Renal cortex interstitium (tissue), 15 donors: ENCODE data around the gene KIR2DL3. TPM values are rescaled to one million over a fixed set of nuclear protein-coding genes. Genes with fewer than 3 reads are reported as not detected.
"Not testable (repeated sequence)": the region's sequence is repeated elsewhere in the genome, so short reads cannot be mapped to it uniquely, and the experiment has no call there.

Experiments
- DNase-seq, 11 donors: peaks; one replicate each; pipeline ENCODE4 v3.0.0-alpha.2; 2013; ENCODE audit warnings: low read depth in 9 of 11, low spot score in 4 of 11; ENCODE audit errors: extremely low read depth in 1 of 11
- long read RNA-seq, 16 experiments: transcript quantifications; one replicate each; lab custom pipeline, GENCODE V29; 2026
- polyA plus RNA-seq, 3 donors: library from polyadenylated mRNA; unstranded; fragments of 120-200 nt; gene quantifications; one replicate each; pipeline ENCODE4 v1.2.1, GENCODE V29; 2013; ENCODE audit not compliant: insufficient read length in 3 of 3

The KIR2DL3 gene
- not detected for polyA plus RNA-seq
- long read RNA-seq, donor 1: 0 reads
- long read RNA-seq, donor 2: 0 reads
- long read RNA-seq, donor 3: 0 reads
- long read RNA-seq, donor 4: 0 reads
- long read RNA-seq, donor 5: 0 reads
- long read RNA-seq, donor 6: 0 reads
- long read RNA-seq, donor 7: 0 reads
- long read RNA-seq, donor 8: 0 reads
- long read RNA-seq, donor 9: 0 reads
- long read RNA-seq, donor 10: 0 reads
- long read RNA-seq, donor 11: 0 reads
- long read RNA-seq, donor 12: 0 reads
- long read RNA-seq, donor 13: 0 reads
- long read RNA-seq, donor 14: 0 reads
- long read RNA-seq, donor 15: 0 reads
- long read RNA-seq, donor 16: 0 reads

DNA sequence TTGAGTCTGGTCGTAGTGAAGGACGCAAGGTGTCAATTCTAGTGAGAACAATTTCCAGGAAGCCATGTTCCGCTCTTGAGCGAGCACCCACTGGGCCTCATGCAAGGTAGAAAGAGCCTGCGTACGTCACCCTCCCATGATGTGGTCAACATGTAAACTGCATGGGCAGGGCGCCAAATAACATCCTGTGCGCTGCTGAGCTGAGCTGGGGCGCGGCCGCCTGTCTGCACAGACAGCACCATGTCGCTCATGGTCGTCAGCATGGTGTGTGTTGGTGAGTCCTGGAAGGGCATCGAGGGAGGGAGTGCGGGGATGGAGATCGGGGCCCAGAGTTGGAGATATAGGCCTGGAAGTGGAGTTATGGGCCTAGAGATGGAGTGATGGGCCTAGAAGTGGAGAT is at the start of gene KIR2DL3:
Gene KIR2DL3 (plus strand): TSS at position 208 of the 400 bp plus-strand sequence. CDS start 33 bp downstream, at position 241.
- not testable (repeated sequence) for DNase-seq

DNA sequence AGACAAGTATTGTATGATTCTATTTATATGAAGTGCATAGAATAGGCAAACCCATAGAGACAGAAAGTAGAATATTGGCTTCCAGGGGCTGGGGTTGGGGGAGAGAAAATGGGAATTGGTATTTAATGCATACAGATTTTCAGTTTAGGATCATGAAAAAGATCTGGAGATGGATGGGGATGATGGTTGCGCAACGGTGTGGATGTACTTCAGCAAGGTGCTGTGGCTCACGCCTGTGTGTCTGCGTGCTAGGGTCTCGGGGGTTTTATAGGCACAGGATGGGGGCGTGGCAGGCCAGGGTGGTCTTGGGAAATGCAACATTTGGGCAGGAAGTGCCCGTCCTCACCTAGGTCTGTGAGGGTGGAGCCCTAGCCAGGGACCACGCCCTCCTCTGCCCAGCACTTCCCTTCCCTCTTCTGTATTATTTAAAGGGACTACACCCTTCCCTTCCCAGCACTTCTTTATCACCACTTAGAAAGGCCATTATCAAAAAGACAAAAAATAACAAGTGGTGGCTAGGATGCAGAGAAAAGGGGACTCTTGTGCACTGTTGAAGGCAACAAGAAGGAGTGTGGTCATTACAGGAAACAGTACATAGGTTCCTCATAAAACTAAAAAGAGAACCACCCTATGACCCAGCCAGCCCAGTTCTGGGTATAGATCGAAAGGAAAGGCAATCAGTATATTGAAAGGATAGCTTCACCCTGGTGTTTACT is 46.6 kb upstream of the KIR2DL3 start:
- DNase-seq: no peak

DNA sequence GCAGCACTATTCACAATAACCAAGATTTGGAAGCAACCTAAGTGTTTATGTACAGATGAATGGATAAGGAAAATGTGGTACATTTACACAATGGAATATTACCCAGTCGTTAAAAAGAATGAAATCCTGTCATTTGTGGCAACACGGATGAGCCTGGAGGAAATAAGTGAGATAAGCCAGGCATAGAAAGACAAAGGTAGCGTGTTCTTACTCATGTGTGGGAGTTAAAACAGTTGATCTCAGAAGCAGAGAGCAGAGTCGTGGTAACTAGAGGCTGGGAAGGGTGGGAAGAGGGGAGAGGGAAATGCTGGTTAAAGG is 46.1 kb upstream of the KIR2DL3 start:
- DNase-seq: no peak

DNA sequence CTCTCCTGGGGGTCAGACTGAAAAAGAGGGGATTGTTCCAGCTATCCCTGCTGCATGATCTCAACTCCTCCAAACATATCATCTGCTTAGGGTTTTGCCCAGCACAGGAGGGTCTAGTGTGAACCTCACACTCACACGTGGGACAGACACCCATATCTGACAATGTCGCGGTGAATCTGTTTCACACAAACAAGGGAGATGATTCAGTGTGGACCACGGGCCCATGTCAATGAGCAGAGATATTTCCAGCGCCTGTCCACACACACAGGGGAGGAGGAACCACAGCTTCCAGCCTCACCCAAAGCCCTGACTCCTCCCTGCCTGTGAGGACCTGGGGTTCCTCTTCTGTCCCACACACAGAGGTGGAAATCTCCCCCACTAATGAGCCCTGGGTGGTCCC is 43.7 kb upstream of the KIR2DL3 start:
- DNase-seq: no peak

DNA sequence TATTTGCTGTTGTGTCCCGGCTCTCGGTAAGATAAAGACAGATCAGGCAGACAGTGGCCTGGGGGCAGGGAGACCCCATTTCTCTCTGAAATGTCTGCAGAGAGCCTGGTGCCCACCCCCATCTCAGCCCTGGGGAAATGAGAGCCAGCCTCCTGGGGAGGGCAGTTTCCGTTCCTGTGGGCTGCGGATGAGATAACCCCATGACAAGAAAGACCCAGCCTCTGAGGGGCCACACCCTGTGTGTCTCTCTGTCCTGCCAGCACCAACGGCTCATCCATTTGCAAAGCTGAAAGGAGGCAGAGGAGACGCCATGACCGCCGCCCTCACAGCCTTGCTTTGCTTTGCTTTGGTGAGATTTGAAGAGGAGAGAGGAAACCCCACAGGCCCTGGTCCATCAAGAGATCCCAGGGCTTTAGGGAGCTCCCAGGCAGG is 42.2 kb upstream of the KIR2DL3 start:
- DNase-seq: no peak

DNA sequence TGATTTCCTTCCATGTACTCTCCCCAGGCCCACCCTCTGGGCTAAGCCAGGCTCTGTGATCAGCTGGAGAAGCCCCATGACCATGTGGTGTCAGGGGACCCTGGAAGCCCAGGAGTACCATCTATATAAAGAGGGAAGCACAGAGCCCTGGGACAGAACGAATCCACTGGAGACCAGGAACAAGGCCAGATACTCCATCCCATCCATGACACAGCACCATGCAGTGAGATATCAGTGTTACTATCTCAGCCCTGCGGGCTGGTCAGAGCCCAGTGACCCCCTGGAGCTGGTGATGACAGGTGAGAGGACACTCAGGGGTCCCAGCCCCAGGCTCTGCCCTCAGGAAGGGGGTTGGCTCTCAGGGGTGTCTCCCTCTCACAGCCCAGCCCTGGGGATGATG is 41.5 kb upstream of the KIR2DL3 start:
- DNase-seq: no peak

DNA sequence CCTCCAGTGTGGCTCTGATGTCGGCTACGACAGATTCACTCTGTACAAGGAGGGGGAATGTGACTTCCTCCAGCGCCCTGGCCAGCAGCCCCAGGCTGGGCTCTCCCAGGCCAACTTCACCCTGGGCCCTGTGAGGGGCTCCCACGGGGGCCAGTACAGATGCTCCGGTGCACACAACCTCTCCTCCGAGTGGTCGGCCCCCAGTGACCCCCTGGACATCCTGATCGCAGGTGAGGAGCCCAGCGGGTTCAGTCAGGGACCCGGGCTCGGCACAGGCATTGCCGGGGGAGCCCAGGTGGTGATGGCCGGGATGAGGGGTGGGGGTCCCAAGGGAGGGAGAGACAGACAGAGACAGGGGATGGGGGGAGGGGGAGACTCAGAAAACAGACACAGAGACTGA is 40.6 kb upstream of the KIR2DL3 start:
- DNase-seq: not testable (repeated sequence)

DNA sequence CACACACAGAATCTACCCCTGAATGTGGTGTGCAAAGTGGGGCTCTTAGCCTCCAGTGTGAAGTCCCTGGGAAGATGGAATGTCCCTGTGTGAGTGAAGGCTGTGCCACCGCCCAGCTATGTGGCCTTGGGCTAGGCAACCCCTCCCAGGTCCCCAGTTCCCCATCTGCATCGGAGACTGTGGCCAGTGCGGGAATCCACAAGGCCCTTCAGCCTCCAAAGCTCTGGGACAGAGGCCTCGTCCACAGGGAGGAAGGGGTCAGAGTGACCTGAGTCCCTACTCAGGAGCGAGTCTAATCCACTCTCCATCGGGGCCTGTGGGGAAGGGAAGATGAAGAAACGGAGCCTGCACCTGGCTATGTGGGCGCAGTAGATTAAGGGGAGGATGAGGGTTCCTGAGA is 33.4 kb upstream of the KIR2DL3 start:
- DNase-seq: no peak

DNA sequence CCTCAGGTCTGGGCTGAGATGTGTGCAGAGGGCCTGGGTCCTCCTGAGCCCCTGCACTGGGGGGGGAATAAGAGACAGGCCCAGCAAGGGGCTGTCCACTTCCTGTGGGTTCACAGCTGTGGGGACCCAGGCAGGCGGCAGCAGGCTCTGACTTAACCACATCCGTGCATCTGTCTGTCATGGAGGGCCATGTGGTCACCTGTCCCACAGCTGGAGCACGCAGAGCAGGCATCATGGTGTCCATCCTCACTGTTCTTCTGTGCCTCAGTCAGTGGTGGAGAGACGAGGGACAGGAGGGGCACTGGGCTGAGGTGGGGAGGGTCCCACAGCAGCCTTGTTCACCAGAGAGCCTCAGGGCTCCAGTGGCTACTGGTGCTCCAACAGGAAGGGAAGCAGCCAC is 30.4 kb upstream of the KIR2DL3 start:
- no peak for DNase-seq

DNA sequence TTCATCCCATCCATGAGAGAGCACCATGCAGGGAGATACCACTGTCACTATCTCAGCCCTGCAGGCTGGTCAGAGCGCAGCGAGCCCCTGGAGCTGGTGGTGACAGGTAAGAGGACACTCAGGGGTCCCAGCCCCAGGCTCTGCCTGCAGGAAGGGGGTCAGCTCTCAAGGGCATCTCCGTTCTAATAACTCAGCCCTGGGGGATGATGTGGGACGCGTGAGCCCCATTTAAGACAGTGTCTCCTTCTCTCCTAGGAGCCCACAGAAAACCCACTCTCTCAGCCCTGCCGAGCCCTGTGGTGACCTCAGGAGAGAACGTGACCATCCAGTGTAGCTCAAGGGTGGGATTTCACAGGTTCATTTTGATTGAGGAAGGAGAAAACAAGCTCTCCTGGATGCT is 29.5 kb upstream of the KIR2DL3 start:
- no peak for DNase-seq

DNA sequence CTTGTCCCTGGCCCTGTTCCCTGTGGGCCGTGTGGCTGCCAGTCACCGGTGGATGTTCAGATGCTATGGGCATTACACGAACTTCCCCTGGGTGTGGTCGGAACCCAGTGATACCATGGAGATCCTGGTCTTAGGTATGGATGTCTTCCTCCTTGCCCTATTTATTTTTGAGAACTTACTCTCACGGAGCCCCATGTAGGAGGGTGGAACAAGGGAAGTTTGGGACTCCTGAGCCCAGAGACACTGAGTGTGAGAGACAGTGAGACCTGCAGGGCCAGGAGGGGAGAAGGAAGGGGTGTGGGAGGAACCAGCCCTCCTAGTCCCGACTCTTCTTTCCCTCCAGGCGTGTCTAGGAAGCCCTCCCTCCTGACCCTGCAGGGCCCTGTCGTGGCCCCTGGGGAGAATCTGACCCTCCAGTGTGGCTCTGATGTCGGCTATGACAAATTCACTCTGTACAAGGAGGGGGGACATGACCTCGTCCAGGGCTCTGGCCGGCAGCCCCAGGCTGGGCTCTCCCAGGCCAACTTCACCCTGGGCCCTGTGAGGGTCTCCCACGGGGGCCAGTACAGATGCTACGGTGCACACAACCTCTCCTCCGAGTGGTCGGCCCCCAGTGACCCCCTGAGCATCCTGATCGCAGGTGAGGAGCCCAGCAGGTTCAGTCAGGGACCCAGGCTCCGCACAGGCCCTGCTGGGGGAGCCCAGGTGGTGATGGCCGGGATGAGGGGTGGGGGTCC is 28.9 kb upstream of the KIR2DL3 start:
- DNase-seq: no peak

DNA sequence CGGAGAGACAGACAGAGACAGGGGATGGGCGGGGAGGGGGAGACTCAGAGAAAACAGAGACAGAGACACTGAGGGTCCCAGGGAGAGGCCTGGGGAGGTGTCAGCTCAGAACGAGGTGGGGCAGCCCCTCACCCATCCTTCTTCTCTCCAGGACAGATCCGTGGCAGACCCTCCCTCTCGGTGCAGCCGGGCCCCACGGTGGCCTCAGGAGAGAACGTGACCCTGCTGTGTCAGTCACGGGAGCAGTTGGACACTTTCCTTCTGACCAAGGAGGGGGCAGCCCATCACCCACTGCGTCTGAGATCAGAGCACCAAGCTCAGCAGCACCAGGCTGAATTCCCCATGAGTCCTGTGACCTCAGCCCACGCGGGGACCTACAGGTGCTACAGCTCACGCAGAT is 28.4 kb upstream of the KIR2DL3 start:
- DNase-seq: not testable (repeated sequence)

DNA sequence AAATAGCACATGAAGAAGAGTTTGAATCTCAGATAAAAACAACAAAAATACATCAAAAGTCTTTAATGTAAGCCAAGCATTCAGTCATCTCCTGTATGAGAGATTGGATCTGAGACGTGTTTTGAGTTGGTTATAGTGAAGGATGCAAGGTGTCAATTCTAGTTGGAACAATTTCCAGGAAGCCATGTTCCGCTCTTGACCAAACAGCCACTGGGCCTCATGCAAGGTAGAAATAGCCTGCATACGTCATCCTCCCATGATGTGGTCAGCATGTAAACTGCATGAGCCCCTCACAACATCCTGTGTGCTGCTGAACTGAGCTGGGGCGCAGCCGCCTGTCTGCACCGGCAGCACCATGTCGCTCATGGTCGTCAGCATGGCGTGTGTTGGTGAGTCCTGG is 14.2 kb upstream of the KIR2DL3 start, which contains the start of gene KIR3DL3:
Gene KIR3DL3 (plus strand): TSS at position 301 of the 400 bp plus-strand sequence. CDS start 55 bp downstream, at position 356.
- no peak for DNase-seq

DNA sequence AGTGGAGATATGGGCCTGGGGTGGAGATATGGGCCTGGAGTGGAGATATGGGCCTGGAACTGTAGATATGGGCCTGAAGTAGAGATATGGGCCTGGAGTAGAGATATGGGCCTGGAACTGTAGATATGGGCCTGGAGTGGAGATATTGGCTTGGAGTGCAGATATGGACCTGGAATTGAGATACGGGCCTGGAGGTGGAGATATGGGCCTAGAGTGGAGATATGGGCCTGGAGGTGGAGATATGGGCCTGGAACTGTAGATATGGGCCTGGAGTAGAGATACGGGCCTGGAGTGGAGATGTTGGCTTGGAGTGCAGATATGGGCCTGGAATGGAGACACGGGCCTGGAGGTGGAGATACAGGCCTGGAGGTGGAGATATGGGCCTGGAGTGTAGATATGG is 13.7 kb upstream of the KIR2DL3 start:
- no peak for DNase-seq

DNA sequence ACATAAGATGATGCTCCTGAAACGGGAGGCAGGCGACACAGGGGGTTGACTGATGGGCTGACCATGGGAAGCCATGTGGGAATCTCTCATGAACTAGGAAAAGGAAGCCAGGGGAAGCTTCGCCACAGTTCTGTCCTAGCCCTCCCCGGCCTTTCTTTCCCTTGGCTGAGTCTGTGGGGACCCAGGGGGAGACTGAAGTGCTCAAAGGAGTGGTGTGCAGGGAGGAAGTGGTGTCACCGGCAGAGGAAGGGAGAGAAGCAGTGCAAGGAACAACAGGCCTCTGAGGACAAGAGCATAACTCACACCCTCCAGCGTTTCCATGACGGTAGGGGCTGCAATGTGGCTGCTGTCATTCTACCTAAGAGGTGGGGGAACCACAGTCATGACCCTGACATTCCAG is 13.0 kb upstream of the KIR2DL3 start:
- DNase-seq: no peak

DNA sequence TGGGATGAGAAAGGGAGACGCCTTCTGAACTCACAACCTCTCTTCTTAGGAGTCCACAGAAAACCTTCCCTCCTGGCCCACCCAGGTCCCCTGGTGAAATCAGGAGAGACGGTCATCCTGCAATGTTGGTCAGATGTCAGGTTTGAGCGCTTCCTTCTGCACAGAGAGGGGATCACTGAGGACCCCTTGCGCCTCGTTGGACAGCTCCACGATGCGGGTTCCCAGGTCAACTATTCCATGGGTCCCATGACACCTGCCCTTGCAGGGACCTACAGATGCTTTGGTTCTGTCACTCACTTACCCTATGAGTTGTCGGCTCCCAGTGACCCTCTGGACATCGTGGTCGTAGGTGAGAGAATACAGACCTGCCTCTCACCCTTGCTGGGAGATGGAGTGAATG is 10.8 kb upstream of the KIR2DL3 start:
- DNase-seq: no peak

DNA sequence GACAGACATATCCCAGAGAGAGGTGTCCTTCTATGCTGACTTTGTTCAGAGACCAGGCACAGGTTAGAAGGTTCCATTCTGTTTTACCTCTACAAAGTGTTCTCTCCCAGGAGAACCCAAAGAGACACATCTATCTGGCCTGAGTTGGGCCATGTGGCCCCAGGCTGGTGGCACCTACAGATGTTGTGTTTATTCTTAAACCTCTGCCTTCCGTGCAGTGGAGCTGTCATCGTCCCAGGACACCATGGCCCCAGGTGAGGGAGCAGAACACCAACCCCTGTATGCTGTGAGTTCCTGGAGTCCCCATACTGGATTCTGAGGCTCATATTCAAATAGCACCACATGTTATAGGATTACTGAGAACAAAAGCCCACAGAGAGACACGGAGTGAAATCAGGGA is 10.1 kb upstream of the KIR2DL3 start:
- no peak for DNase-seq

DNA sequence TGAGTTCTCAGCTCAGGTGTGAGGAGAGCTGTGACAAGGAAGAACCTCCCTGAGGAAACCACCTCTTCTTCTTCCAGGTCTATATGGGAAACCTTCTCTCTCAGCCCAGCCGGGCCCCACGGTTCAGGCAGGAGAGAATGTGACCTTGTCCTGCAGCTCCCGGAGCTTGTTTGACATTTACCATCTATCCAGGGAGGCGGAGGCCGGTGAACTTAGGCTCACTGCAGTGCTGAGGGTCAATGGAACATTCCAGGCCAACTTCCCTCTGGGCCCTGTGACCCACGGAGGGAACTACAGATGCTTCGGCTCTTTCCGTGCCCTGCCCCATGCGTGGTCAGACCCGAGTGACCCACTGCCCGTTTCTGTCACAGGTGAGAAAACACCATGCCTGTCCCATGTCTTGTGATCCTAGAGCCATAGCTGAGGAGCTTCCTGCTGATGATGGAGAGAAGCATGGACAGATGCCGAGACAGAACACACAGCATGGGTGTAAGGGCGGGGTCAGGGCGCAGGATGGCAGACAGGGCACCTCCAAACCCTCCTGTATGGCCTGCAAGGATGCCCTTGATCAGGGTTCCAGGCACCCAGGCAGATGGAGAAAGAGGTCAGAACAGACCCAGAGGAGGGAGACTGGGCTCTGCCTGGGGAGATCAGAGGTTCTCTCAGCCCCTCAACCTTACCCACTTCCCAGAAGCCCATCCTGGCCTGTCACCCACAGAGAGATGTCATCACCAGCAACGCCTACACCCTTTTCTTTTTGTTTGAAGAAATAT is 8.7 kb upstream of the KIR2DL3 start:
- no peak for DNase-seq

DNA sequence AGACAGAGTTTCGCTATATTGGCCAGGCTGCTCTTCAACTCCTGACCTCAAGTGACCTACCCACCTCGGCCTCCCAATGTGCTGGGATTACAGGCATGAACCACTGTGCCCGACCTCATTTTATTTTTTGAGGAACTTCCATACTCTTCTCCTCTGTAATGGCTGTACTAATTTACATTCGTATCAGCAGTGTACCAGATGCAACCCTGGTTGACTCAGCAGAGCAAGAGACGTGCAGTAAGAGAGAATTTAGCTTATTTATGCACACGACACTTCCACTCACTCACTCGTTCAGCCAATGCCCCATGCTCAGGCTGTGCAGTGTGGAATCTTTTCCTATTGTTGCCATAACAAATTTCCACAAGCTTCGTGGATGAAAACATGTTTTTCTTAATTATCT is 7.1 kb upstream of the KIR2DL3 start:
- no peak for DNase-seq
